ENCODE data around the gene MFGE8. TPM values are rescaled to one million over a fixed set of nuclear protein-coding genes. Genes with fewer than 3 reads are reported as not detected.

The MFGE8 gene
- total and polyA plus RNA-seq, 7 donors: 15.3 to 186 (median 127) TPM

- peaks cover 0 to 17% (median 13%) of the 10 kb centered on the region in 4 donors for H3K4me1 ChIP-seq
These were observed 631 bp upstream of the MFGE8 start for GRCh38 chr15:88913850-88914169.

GRCh38 chr15:88912500-88912921 is 668 bp downstream of the MFGE8 start:
- no peak for DNase-seq
- Histone ChIP-seq H3K27me3 (no peaks in the 10 kb centered on the region), H3K4me3 (peak overlapping the region; percentile 62 to 83 (median 76)), H3K36me3 (peaks cover 0 to 6% (median 0%) of the 10 kb centered on the region in 4 donors), H3K4me1 (peaks cover 0 to 17% (median 13%) of the 10 kb centered on the region in 4 donors), H3K27ac (peak overlapping the region; percentile 71 to 94 (median 80)), H3K9me3 (no peaks in the 10 kb centered on the region)
- TF ChIP-seq EP300 (IDR thresholded peaks at IDR 0.05) (no peak), POLR2A (IDR thresholded peaks at IDR 0.05) (no peak), CTCF (IDR thresholded peaks at IDR 0.05) (no peak), POLR2AphosphoS5 (IDR thresholded peaks at IDR 0.05) (no peak)
- intact Hi-C loops (cut with DNase I): no loop called here
- WGBS, 2 donors: 27 to 29% methylated on average over 20 of the region's 20 CpGs

More at GRCh38 chr15:88913850-88914169, 631 bp upstream of the MFGE8 start:
- Histone ChIP-seq H3K36me3 (peaks cover 0 to 6% (median 0%) of the 10 kb centered on the region in 4 donors), H3K4me3 (peak overlapping the region in 3 of 4 donors; percentile 71 to 83 (median 80)), H3K9me3 (no peaks in the 10 kb centered on the region), H3K27me3 (no peaks in the 10 kb centered on the region), H3K27ac (peak overlapping the region in 3 of 4 donors; percentile 71 to 94 (median 83))
- WGBS, 2 donors: 70 to 71% methylated on average over 4 of the region's 4 CpGs
- intact Hi-C loops (cut with DNase I): no loop called here
- TF ChIP-seq CTCF (IDR thresholded peaks at IDR 0.05) (no peak), POLR2AphosphoS5 (IDR thresholded peaks at IDR 0.05) (no peak), EP300 (IDR thresholded peaks at IDR 0.05) (no peak), POLR2A (IDR thresholded peaks at IDR 0.05) (no peak)
- DNase-seq: no peak

- intact Hi-C loops (cut with DNase I): no loop called here
- WGBS, 2 donors: 78 to 86% methylated on average over 5 of the region's 5 CpGs
- DNase-seq: peak; percentile 58
- H3K9me3 ChIP-seq: no peaks in the 10 kb centered on the region
- TF ChIP-seq POLR2AphosphoS5 (IDR thresholded peaks at IDR 0.05) (no peak), POLR2A (IDR thresholded peaks at IDR 0.05) (no peak), CTCF (IDR thresholded peaks at IDR 0.05) (no peak), EP300 (IDR thresholded peaks at IDR 0.05) (no peak)
- no peaks in the 10 kb centered on the region for H3K27me3 ChIP-seq
- peaks cover 0 to 12% (median 0%) of the 10 kb centered on the region in 4 donors for H3K36me3 ChIP-seq
- peak overlapping the region; percentile 71 to 94 (median 80) for H3K27ac ChIP-seq
- H3K4me3 ChIP-seq: peak overlapping the region; percentile 62 to 83 (median 76)
- H3K4me1 ChIP-seq: peaks cover 0 to 17% (median 13%) of the 10 kb centered on the region in 4 donors
These were observed 1.4 kb downstream of the MFGE8 start for GRCh38 chr15:88911766-88912118.

GRCh38 chr15:88909956-88910831 is 3.0 kb downstream of the MFGE8 start:
- no peak for TF ChIP-seq EP300 (IDR thresholded peaks at IDR 0.05)
- TF ChIP-seq POLR2A (IDR thresholded peaks at IDR 0.05): no peak
- TF ChIP-seq CTCF (IDR thresholded peaks at IDR 0.05): no peak
- no peak for TF ChIP-seq POLR2AphosphoS5 (IDR thresholded peaks at IDR 0.05)
- WGBS, 2 donors: 86 to 89% methylated on average over 12 of the region's 12 CpGs
- H3K27ac ChIP-seq: peak overlapping the region in 1 of 4 donors; percentile 94
- H3K9me3 ChIP-seq: no peaks in the 10 kb centered on the region
- intact Hi-C loops (cut with DNase I): no loop called here
- no peaks in the 10 kb centered on the region for H3K27me3 ChIP-seq
- peaks cover 0 to 22% (median 0%) of the 10 kb centered on the region in 4 donors for H3K36me3 ChIP-seq
- H3K4me1 ChIP-seq: peaks cover 0 to 20% (median 16%) of the 10 kb centered on the region in 4 donors
- DNase-seq: peak; percentile 69
- no peak overlapping the region for H3K4me3 ChIP-seq

Measured in sigmoid colon (tissue), 7 donors.